ENCODE measurements around the gene MBD3L3.

GRCh38 chr19:7067716-7068115 is 9.2 kb upstream of the MBD3L3 start:
- TF ChIP-seq CTCF (IDR thresholded peaks at IDR 0.05) (no peak), POLR2AphosphoS5 (IDR thresholded peaks at IDR 0.05) (no peak)

Data from suprapubic skin (tissue), 3 donors.